Brain microvascular endothelial cell (primary cell): ENCODE measurements around the gene SYTL5.

Source experiments
- DNase-seq: peaks from one replicate; pipeline ENCODE4 v3.0.0-alpha.2; 2020
- H3K27ac ChIP-seq: fragments of 250-450 bp; sonication (Bioruptor Pico); 2 replicates; pipeline ENCODE4 v1.5.1; 2020; ENCODE audit warnings: mild to moderate bottlenecking, moderate library complexity
- H3K27me3 ChIP-seq: fragments of 250-450 bp; sonication (Bioruptor Pico); replicated peaks from 2 replicates; pipeline ENCODE4 v1.5.1; 2020; ENCODE audit warnings: mild to moderate bottlenecking
- H3K36me3 ChIP-seq: fragments of 250-450 bp; sonication (Bioruptor Pico); replicated peaks from 2 replicates; pipeline ENCODE4 v1.5.1; 2020; ENCODE audit warnings: mild to moderate bottlenecking
- H3K4me3 ChIP-seq: 2 replicates; pipeline ENCODE4 v1.5.1; 2011; ENCODE audit warnings: low read depth, mild to moderate bottlenecking, control low read depth, low read length, moderate library complexity
- CTCF ChIP-seq: IDR thresholded peaks from 2 replicates; pipeline ENCODE4 v1.5.1; 2011; ENCODE audit warnings: low read depth, mild to moderate bottlenecking, moderate library complexity, low read length, control low read depth, inconsistent platforms; ENCODE audit errors: missing control alignments
- in situ Hi-C: cut with HindIII; loops from 2 replicates; pipeline ENCODE4 v1.10.0; 2017; ENCODE audit warnings: low sequenced_read_pairs, low pct_ligation_motif_present

The SYTL5 gene

GRCh38 chrX:38036466-38036865 lies 30.1 kb downstream of the SYTL5 start:
- H3K27me3 ChIP-seq, result no peaks in the 10 kb centered on the region
- DNase-seq, result peak; percentile 4
- in situ Hi-C loops, result no loop called here
- H3K36me3 ChIP-seq, result no peaks in the 10 kb centered on the region
- H3K27ac ChIP-seq, result no peak overlapping the region
- TF ChIP-seq CTCF, result no peak
- H3K4me3 ChIP-seq, result no peak overlapping the region

GRCh38 chrX:38038501-38038900 lies 32.1 kb downstream of the SYTL5 start:
- H3K27me3 ChIP-seq, result no peaks in the 10 kb centered on the region
- no peak overlapping the region for H3K4me3 ChIP-seq
- no peak for DNase-seq
- TF ChIP-seq CTCF, result no peak
- H3K27ac ChIP-seq, result no peak overlapping the region
- in situ Hi-C loops, result no loop called here
- H3K36me3 ChIP-seq, result no peaks in the 10 kb centered on the region

DNA sequence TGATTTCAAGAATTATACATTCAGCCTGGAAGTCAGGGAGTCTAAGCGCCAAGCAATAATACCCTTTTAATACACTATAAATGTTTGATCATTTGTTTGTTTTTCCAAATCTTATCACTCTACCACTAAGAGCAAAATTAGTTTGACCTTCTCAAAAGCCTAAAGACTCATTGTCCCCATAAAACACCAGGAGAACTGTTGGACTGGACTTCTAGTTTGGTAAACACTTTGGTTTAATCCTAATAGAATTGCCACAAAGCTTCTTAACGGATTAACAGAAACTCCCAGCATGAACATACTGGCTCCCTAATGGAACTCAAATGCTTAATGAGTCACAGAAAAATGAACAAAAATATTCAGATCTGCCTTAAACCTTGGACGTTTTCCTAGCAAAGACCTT lies 34.9 kb downstream of the SYTL5 start:
- DNase-seq, result no peak
- Histone ChIP-seq H3K4me3 (no peak overlapping the region), H3K27ac (no peak overlapping the region), H3K27me3 (no peaks in the 10 kb centered on the region), H3K36me3 (no peaks in the 10 kb centered on the region)
- no peak for TF ChIP-seq CTCF
- in situ Hi-C loops, result no loop called here

DNA sequence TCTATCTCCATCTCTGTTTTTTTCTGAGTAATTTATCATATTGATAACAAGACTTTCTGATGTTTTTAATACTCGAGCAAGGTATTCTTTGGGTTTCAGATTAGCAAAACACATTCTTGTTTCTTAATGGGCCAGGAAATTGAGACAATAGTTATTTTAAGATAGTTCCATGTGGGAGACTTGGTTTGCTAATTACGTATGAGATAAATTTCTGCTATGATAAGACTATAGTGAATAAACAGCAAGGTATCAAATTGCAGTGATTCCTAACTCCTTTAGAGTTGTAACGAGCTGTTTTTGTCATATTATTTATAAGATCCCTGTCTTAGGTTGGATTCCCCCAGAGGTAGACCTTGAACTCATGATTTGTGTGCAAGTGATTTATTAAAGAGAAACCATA lies 38.3 kb downstream of the SYTL5 start:
- in situ Hi-C loops, result no loop called here
- DNase-seq, result no peak
- no peak for TF ChIP-seq CTCF
- H3K27me3 ChIP-seq, result no peaks in the 10 kb centered on the region
- H3K4me3 ChIP-seq, result no peak overlapping the region
- H3K36me3 ChIP-seq, result no peaks in the 10 kb centered on the region
- H3K27ac ChIP-seq, result no peak overlapping the region

DNA sequence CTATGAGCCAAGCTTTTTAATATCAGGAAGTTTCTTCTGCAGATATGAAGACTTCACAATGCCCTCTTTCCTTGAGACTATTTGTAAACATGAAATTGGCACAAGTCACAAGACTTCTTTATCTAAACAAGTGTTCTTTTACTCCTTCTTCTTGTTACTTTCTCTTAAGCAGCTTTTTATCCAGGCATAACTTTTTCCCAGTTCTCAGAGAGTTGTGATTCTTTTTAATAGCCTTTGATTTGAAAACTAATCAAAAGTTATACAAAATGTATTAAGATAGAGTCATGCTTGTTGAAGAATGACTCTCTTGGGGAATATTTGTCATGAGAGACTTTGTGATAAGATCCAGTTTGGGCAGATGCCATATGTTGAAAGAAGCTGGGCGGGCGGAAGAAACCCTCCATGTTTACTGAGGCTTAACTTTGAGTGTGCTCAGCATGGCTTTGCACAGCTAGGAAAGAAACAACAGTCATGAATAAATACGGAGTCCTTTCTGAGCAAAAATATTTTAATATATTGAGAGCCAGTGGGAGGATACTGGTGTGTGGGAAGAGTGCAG lies 39.3 kb downstream of the SYTL5 start:
- Histone ChIP-seq H3K4me3 (no peak overlapping the region), H3K27me3 (no peaks in the 10 kb centered on the region), H3K27ac (no peak overlapping the region), H3K36me3 (no peaks in the 10 kb centered on the region)
- no peak for TF ChIP-seq CTCF
- in situ Hi-C loops, result no loop called here
- DNase-seq, result peak; percentile 15

DNA sequence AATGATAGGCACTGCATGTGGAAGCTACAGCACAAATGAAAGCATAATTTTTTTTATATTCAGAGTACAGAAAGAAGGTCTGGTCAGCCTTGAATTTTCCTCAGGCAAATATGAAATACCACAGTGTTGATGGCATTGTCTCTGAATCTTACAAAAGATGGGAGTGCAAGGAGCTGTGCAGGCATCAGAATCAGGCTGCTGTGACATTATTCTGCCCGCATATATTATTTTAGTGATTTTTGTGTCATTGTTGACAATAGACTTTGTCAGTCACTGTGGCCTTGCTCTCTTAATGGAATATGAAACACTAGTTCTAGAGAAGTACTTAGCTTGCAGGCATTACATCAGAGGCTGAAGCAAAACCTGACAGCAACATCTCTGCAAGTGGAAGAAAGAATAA lies 42.5 kb downstream of the SYTL5 start:
- in situ Hi-C loops, result no loop called here
- Histone ChIP-seq H3K27me3 (no peaks in the 10 kb centered on the region), H3K4me3 (no peak overlapping the region), H3K27ac (no peak overlapping the region), H3K36me3 (no peaks in the 10 kb centered on the region)
- no peak for DNase-seq
- no peak for TF ChIP-seq CTCF
